ENCODE results near the gene ZNF385C.

Gene ZNF385C

DNA sequence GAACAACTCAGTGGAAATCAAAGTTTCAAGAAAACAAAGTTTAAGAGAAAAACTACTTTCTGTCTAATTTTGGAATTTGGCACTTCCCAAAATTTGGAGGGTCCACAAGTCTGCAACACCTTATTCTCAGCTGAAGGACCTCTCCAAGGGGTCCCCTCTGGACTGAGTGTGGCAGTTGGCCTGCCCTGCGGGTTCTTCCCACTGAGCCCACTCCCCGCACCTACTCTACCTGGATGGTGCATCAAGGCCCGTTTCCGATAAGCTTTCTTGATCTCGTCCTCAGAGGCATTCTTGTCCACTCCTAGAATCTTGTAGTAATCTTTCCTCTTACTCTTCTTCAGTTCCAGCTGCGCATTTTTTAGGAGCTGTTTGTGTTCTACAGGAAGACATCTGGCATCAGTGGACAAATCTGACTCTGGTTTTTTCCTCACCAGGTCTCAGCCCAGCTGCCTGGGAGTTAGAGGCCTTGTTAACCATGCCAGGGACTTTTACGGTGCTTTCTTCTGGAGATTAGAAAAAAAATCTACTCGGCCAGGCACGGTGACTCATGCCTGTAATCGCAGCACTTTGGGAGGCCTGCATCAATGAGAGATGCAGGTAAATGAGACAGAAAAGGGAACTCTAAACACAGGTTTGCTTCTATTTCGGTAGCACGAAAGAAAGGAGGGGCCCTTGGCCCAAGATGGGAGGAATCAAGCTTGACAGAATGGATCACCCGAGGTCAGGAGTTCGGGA, 116.1 kb downstream of the ZNF385C start:
- no peak for DNase-seq

DNA sequence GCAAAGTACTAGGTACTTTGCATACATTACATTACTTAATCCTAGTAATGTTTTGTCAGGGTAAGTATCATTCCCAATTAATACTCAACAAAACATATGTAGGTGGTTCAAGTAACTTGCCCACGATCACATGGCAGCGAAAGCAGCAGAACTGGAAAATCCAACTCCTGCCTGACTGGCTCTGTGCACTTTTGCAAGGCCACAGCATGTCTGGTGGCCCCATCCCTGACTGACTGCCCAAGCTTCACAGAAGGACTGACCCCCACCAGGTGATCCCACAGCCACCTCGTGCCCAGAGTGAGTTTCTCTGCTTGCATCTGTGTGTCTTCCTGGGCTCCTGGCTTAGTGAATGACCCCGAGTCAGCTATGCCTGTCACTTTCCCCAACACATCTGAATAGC, 120.3 kb downstream of the ZNF385C start:
- DNase-seq: no peak

DNA sequence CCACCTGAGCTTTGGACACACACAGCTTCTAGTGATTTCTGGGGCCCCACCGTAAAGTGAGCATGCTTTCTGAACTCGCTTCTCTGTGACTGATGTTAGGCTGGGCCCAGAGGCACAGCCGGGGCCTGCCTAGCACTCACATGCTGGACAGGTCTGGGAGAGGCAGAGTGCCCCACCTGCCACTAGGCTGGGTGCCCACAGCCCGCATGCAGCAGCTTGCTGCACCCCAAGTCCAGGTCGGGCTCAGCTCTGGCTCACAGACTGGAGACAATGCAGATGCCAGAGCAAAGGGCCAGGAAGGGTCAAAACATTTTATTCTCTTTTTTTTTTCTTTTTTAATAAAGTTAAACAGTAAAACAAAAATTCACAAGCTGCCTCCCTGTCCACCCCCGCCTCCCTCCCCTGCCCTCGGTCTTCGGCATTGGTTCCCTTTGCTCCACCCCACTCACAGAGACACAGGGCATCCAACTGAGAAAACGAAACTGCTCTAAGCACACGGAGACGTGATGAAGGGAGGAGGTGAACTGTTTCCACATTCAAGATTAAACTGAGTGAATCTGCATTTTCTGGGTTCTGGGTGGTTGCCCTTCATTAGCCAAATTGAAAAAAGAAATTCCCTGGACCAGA, 122.0 kb downstream of the ZNF385C start:
- DNase-seq: no peak
